Measurements from ENCODE around the gene CDC40.
"Not testable (repeated sequence)": the region's sequence is repeated elsewhere in the genome, so short reads cannot be mapped to it uniquely, and the experiment has no call there.

Gene CDC40

DNA sequence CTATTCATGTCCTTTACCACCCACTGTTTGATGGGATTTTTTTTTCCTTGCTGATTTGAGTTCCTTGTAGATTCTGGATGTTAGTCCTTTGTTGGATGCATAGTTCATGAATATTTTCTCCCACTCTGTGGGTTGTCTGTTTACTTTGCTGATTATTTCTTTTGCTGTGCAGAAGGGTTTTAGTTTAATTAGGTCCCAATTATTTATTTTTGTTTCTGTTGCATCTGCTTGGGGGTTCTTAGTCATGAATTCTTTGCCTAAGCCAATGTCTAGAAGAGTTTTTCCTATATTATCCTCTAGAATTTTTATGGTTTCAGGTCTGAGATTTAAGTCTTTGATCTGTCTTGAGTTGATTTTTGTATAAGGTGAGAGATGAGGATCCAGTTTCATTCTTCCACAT lies 92.6 kb downstream of the CDC40 start:
- ATAC-seq, result not testable (repeated sequence)

DNA sequence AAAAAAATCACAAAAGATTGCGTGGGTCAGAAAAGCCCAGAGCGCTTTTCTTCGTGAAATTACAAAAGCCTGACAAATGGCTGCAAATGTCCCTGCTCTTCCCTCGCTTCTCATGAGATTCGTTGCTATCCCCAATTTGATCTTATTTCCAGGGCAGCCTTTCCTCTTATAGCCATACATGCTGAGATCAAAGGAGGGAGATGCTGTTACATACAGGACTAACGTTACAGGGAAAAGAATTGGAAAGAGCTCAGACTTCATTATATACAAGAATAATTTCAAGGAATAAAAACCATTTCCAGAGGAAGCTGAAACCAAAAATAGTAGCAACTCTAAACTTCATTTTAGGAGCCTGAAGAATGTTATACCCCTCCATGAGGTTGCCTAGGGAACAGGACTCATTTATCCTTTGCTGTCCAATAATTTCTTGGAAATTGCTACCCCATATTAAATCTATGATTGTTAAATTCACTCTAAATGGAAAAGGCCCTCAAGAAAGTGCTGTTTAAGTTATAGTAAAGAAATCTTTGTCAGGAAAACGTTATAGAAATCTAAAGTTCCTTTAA lies 97.0 kb downstream of the CDC40 start:
- no peak for ATAC-seq
